HCT116 (cell line): Measurements from ENCODE around the gene MEG3. TPM values are rescaled to one million over a fixed set of nuclear protein-coding genes. Genes with fewer than 3 reads are reported as not detected.

Experiments
- ATAC-seq: fragments of 200-7000 bp; cut with Tn5 transposase; 2 replicates; pipeline ENCODE4 v1.9.1; 2020; ENCODE audit warnings: mild to moderate bottlenecking, moderate library complexity
- BruUV-seq: library from RNA; stranded (reverse); fragments of 400-500 nt; replicated peaks from 2 replicates; lab custom pipeline; 2021; lab: Mats Ljungman, UMichigan
- CTCF ChIA-PET: fragments of 300-600 bp; sonication (Branson Sonifier 250); formaldehyde crosslinking; loops from one replicate; lab custom pipeline; 2021; ENCODE audit warnings: antibody characterized with exemption; lab: Charles Lee
- POLR2A ChIA-PET: fragments of 300-600, 350-600 bp; sonication (Branson Sonifier 250); formaldehyde crosslinking; loops from one replicate; lab custom pipeline; 2021; ENCODE audit warnings: antibody characterized with exemption; lab: Charles Lee
- RAD21 ChIA-PET, 2 experiments: fragments of 300-600 bp; sonication (Branson Sonifier 250); formaldehyde crosslinking; loops; one replicate each; lab custom pipeline; 2023; ENCODE audit warnings: low total read pairs in 2 of 2; ENCODE audit not compliant: uncharacterized antibody in 2 of 2, unreplicated experiment in 2 of 2, low non-redundant PET in 1 of 2; lab: Charles Lee
- DNase-seq: peaks from one replicate; pipeline ENCODE4 v3.0.0-alpha.2; 2010; ENCODE audit warnings: low read depth, low spot score
- H2AFZ ChIP-seq: fragments of 200-600 bp; shearing (Covaris generic), sonication (generic); 2 replicates; pipeline ENCODE4 v1.6.1; 2017; ENCODE audit warnings: low read depth, mixed run types, mixed read lengths, antibody characterized with exemption, low read length; ENCODE audit not compliant: poor library complexity, severe bottlenecking
- H3K27ac ChIP-seq: 2 replicates; pipeline ENCODE4 v1.5.1; 2012; ENCODE audit warnings: low read depth, low read length
- H3K27me3 ChIP-seq: fragments of 200-600 bp; sonication (generic); 2 replicates; pipeline ENCODE4 v1.6.1; 2016; ENCODE audit warnings: mixed run types, low read length, mixed read lengths; ENCODE audit not compliant: insufficient read depth
- H3K36me3 ChIP-seq, 2 experiments: fragments of 200-500 bp in 1 of 2; fragments of 200-600 bp in 1 of 2; sonication (Bioruptor generic) in 1 of 2; sonication (generic) in 1 of 2; 2 replicates each; pipeline versions ENCODE4 v1.5.1 to v1.6.1; 2014 to 2016; ENCODE audit warnings: low read length in 2 of 2, inconsistent platforms in 1 of 2, mixed read lengths in 1 of 2, mixed run types in 1 of 2; ENCODE audit not compliant: insufficient read depth in 2 of 2, control insufficient read depth in 1 of 2
- H3K4me1 ChIP-seq, 2 experiments: fragments of 200-600 bp in 1 of 2; sonication (generic) in 1 of 2; 2 replicates each; pipeline versions ENCODE4 v1.5.1 to v1.6.1; 2012 to 2017; ENCODE audit warnings: low read length in 2 of 2, inconsistent platforms in 1 of 2, mild to moderate bottlenecking in 1 of 2, mixed read lengths in 1 of 2, mixed run types in 1 of 2, moderate library complexity in 1 of 2; ENCODE audit not compliant: insufficient read depth in 2 of 2, control insufficient read depth in 1 of 2
- H3K4me2 ChIP-seq: fragments of 200-600 bp; sonication (generic); 2 replicates; pipeline ENCODE4 v1.6.1; 2017; ENCODE audit warnings: mixed run types, low read length, mixed read lengths
- H3K4me3 ChIP-seq, 2 experiments: fragments of 200-600 bp in 1 of 2; sonication (generic) in 1 of 2; replicated peaks in 1 of 2; 2 replicates each; pipeline ENCODE4 v1.5.1; 2011 to 2016; ENCODE audit warnings: low read length in 2 of 2, control low read depth in 1 of 2, low read depth in 1 of 2, mild to moderate bottlenecking in 1 of 2, mixed read lengths in 1 of 2, mixed run types in 1 of 2
- H3K79me2 ChIP-seq: fragments of 200-600 bp; sonication (generic); 2 replicates; pipeline ENCODE4 v1.6.1; 2017; ENCODE audit warnings: mild to moderate bottlenecking, mixed run types, low read length, moderate library complexity, mixed read lengths; ENCODE audit not compliant: insufficient read depth
- H3K9ac ChIP-seq: fragments of 200-600 bp; sonication (generic); 2 replicates; pipeline ENCODE4 v1.6.1; 2016; ENCODE audit warnings: low read length, mixed read lengths
- H3K9me2 ChIP-seq: fragments of 200-600 bp; sonication (generic), shearing (Covaris generic); 2 replicates; pipeline ENCODE4 v1.6.1; 2017; ENCODE audit warnings: mixed run types, mild to moderate bottlenecking, moderate library complexity; ENCODE audit not compliant: insufficient read depth
- H3K9me3 ChIP-seq, 2 experiments: fragments of 200-500 bp in 1 of 2; fragments of 200-600 bp in 1 of 2; sonication (Bioruptor generic) in 1 of 2; sonication (generic) in 1 of 2; 2 replicates each; pipeline ENCODE4 v1.6.1; 2014 to 2017; ENCODE audit warnings: low read length in 2 of 2, mixed read lengths in 2 of 2, inconsistent platforms in 1 of 2, low read depth in 1 of 2, mild to moderate bottlenecking in 1 of 2, mixed run types in 1 of 2, moderate library complexity in 1 of 2; ENCODE audit not compliant: control insufficient read depth in 1 of 2, insufficient read depth in 1 of 2
- H4K20me1 ChIP-seq: fragments of 200-600 bp; sonication (generic), shearing (Covaris generic); 2 replicates; pipeline ENCODE4 v1.6.1; 2017; ENCODE audit warnings: mixed run types, mild to moderate bottlenecking, moderate library complexity; ENCODE audit not compliant: insufficient read depth
- CEBPB ChIP-seq: IDR thresholded peaks from 2 replicates; pipeline ENCODE4 v1.6.1; 2012; ENCODE audit warnings: low read depth
- SIN3A ChIP-seq: IDR thresholded peaks from 2 replicates; pipeline ENCODE4 v1.6.1; 2012; ENCODE audit warnings: low read depth
- SP1 ChIP-seq: IDR thresholded peaks from 2 replicates; pipeline ENCODE4 v1.6.1; 2012; ENCODE audit warnings: low read depth
- YY1 ChIP-seq: IDR thresholded peaks from 2 replicates; pipeline ENCODE4 v1.6.1; 2011; ENCODE audit warnings: low read length, low read depth, moderate library complexity, mild to moderate bottlenecking; ENCODE audit not compliant: insufficient replicate concordance; ENCODE audit errors: extremely low read depth
- intact Hi-C: fragments of 100-400 bp; cut with micrococcal nuclease; formaldehyde crosslinking; loops from 2 replicates; pipeline ENCODE4 v1.10.0; 2022
- total RNA-seq: library from RNA; stranded (reverse); gene quantifications from one replicate; pipeline ENCODE4 v1.2.1, GENCODE V29; 2021; ENCODE audit not compliant: unreplicated experiment

Gene MEG3
- total RNA-seq, 1 experiment from 2014 or later: 2.5 TPM

- no peaks in the 10 kb centered on the region for H3K9me2 ChIP-seq
- H3K27ac ChIP-seq: no peak overlapping the region
- no peaks in the 10 kb centered on the region for H3K27me3 ChIP-seq
- no peak overlapping the region for H3K4me3 ChIP-seq
- no peaks in the 10 kb centered on the region for H3K9me3 ChIP-seq
- DNase-seq: no peak
- no TSS peak for BruUV-seq
- no peak overlapping the region for H3K9ac ChIP-seq
- RAD21 ChIA-PET: no interaction called here
- H3K4me1 ChIP-seq: no peaks in the 10 kb centered on the region
- POLR2A ChIA-PET: no interaction called here
- H3K36me3 ChIP-seq: no peaks in the 10 kb centered on the region
- ATAC-seq: no peak
- H3K4me2 ChIP-seq: no peak overlapping the region
- CTCF ChIA-PET: no interaction called here
- H2AFZ ChIP-seq: no peak overlapping the region
- no peaks in the 10 kb centered on the region for H3K79me2 ChIP-seq
- intact Hi-C loops: no loop called here
- TF ChIP-seq SP1 (no peak), YY1 (no peak)
- H4K20me1 ChIP-seq: no peaks in the 10 kb centered on the region
These were observed 40.3 kb upstream of the MEG3 start for GRCh38 chr14:100785626-100786025.

GRCh38 chr14:100786131-100786530 is 39.8 kb upstream of the MEG3 start:
- ChIA-PET CTCF (no interaction called here), RAD21 (no interaction called here), POLR2A (interaction anchor here (0.5 kb wide), 1 partner anchor 851 kb away, joined by 4 read pairs; no protein-coding TSS in a partner anchor)
- intact Hi-C loops: no loop called here
- Histone ChIP-seq H3K9me3 (no peaks in the 10 kb centered on the region), H3K4me2 (no peak overlapping the region), H4K20me1 (no peaks in the 10 kb centered on the region), H3K9ac (no peak overlapping the region), H3K27me3 (no peaks in the 10 kb centered on the region), H3K9me2 (no peaks in the 10 kb centered on the region), H2AFZ (no peak overlapping the region), H3K4me1 (no peaks in the 10 kb centered on the region), H3K4me3 (no peak overlapping the region), H3K36me3 (no peaks in the 10 kb centered on the region), H3K27ac (no peak overlapping the region), H3K79me2 (no peaks in the 10 kb centered on the region)
- no TSS peak for BruUV-seq
- no peak for DNase-seq
- no peak for ATAC-seq
- TF ChIP-seq CEBPB (no peak), SIN3A (no peak)
